Esophagus muscularis mucosa (tissue), 4 donors: ENCODE data around the gene TTC32. TPM values are rescaled to one million over a fixed set of nuclear protein-coding genes. Genes with fewer than 3 reads are reported as not detected.

ENCODE experiments used
- DNase-seq: peaks from one replicate; pipeline ENCODE4 v3.0.0-alpha.2; 2017; ENCODE audit errors: extremely low spot score
- H3K27ac ChIP-seq, 4 donors: fragments of 200-600 bp; sonication (generic); replicated peaks in 1 of 4; 1 replicate in 3 of 4; 2 replicates in 1 of 4; pipeline ENCODE4 v1.5.1; 2016 to 2019; ENCODE audit warnings: mild to moderate bottlenecking in 1 of 4
- H3K27me3 ChIP-seq, 4 donors: fragments of 200-600 bp; sonication (generic); one replicate each; pipeline versions ENCODE4 v1.5.1 to v1.6.0; 2016 to 2019
- H3K36me3 ChIP-seq, 4 donors: fragments of 200-600 bp; sonication (generic); one replicate each; pipeline ENCODE4 v1.5.1; 2016 to 2019
- H3K4me1 ChIP-seq, 4 donors: fragments of 200-600 bp; sonication (generic); one replicate each; pipeline ENCODE4 v1.5.1; 2016 to 2019
- H3K4me3 ChIP-seq, 4 donors: fragments of 200-600 bp; sonication (generic); 1 replicate in 2 of 4; 2 replicates in 2 of 4; pipeline ENCODE4 v1.5.1; 2016 to 2019; ENCODE audit warnings: mild to moderate bottlenecking in 4 of 4, moderate library complexity in 1 of 4
- H3K9me3 ChIP-seq, 4 donors: fragments of 200-600 bp; sonication (generic); 1 replicate in 3 of 4; 2 replicates in 1 of 4; pipeline ENCODE4 v1.5.1; 2016 to 2019
- CTCF ChIP-seq, 3 experiments: fragments of 200-600 bp in 2 of 3; fragments of 450-650 bp in 1 of 3; sonication (generic) in 2 of 3; IDR thresholded peaks; one replicate each; pipeline ENCODE4 v1.5.1; 2017 to 2019; ENCODE audit warnings: antibody characterized with exemption in 3 of 3, mild to moderate bottlenecking in 2 of 3, moderate library complexity in 1 of 3
- EP300 ChIP-seq: sonication (generic); formaldehyde crosslinking; IDR thresholded peaks from one replicate; pipeline ENCODE4 v1.6.1; 2017; ENCODE audit warnings: antibody characterized with exemption
- POLR2A ChIP-seq: fragments of 450-650 bp; IDR thresholded peaks from one replicate; pipeline ENCODE4 v1.6.1; 2017; ENCODE audit warnings: antibody characterized with exemption, moderate library complexity, mild to moderate bottlenecking, low read depth
- POLR2AphosphoS5 ChIP-seq, 2 donors: sonication (generic); formaldehyde crosslinking; IDR thresholded peaks; one replicate each; pipeline ENCODE4 v1.6.1; 2017; ENCODE audit warnings: antibody characterized with exemption in 2 of 2
- WGBS: methylation state at CpG from one replicate; pipeline ENCODE4 v1.1.5; 2018; 5-methylcytosine and 5-hydroxymethylcytosine counted together
- intact Hi-C: fragments of 100-400 bp; cut with DNase I; formaldehyde crosslinking; loops from one replicate; pipeline ENCODE4 v1.15.1; 2023
- total RNA-seq, 4 donors: library from RNA; depleted of rRNA; stranded (reverse); fragments of >200 nt; gene quantifications; one replicate each; pipeline versions ENCODE4 v1.1.0 to v1.2.1, GENCODE V29; 2016

Gene TTC32
- total RNA-seq, 4 donors from 2014 or later, result 8.1 to 12.5 (median 10.2) TPM

GRCh38 chr2:19851116-19851695, 50.6 kb downstream of the TTC32 start:
- 80% methylated on average over 5 of the region's 7 CpGs for WGBS
- DNase-seq, result no peak
- Histone ChIP-seq H3K27ac (no peak overlapping the region), H3K27me3 (no peaks in the 10 kb centered on the region), H3K4me3 (no peak overlapping the region), H3K9me3 (no peaks in the 10 kb centered on the region), H3K36me3 (no peaks in the 10 kb centered on the region), H3K4me1 (peaks cover 4 to 17% (median 9%) of the 10 kb centered on the region in 4 donors)
- intact Hi-C loops, result no loop called here
- TF ChIP-seq POLR2A, result no peak
- no peak for TF ChIP-seq CTCF (IDR thresholded peaks at IDR 0.05)
- no peak for TF ChIP-seq EP300
- TF ChIP-seq POLR2AphosphoS5 (IDR thresholded peaks at IDR 0.05), result no peak

GRCh38 chr2:19850056-19851050, 51.4 kb downstream of the TTC32 start:
- TF ChIP-seq CTCF (IDR thresholded peaks at IDR 0.05) (no peak), POLR2AphosphoS5 (IDR thresholded peaks at IDR 0.05) (no peak), POLR2A (no peak), EP300 (no peak)
- DNase-seq, result no peak

GRCh38 chr2:19848952-19849351, 52.8 kb downstream of the TTC32 start:
- no peaks in the 10 kb centered on the region for H3K27me3 ChIP-seq
- H3K4me3 ChIP-seq, result no peak overlapping the region
- TF ChIP-seq EP300, result no peak
- no peak for TF ChIP-seq CTCF (IDR thresholded peaks at IDR 0.05)
- TF ChIP-seq POLR2A, result no peak
- no peak for TF ChIP-seq POLR2AphosphoS5 (IDR thresholded peaks at IDR 0.05)
- no peaks in the 10 kb centered on the region for H3K4me1 ChIP-seq
- intact Hi-C loops, result no loop called here
- H3K9me3 ChIP-seq, result no peaks in the 10 kb centered on the region
- no peaks in the 10 kb centered on the region for H3K36me3 ChIP-seq
- no peak overlapping the region for H3K27ac ChIP-seq
- WGBS, result 94% methylated on average over 5 of the region's 5 CpGs
- peak; percentile 75 for DNase-seq

More at GRCh38 chr2:19850056-19851050, 51.4 kb downstream of the TTC32 start:
- Histone ChIP-seq H3K4me1 (peaks cover 0 to 8% (median 1%) of the 10 kb centered on the region in 4 donors), H3K36me3 (no peaks in the 10 kb centered on the region), H3K27me3 (no peaks in the 10 kb centered on the region), H3K9me3 (no peaks in the 10 kb centered on the region), H3K27ac (no peak overlapping the region), H3K4me3 (no peak overlapping the region)
- intact Hi-C loops, result no loop called here
- WGBS, result 93% methylated on average over 13 of the region's 14 CpGs

GRCh38 chr2:19848029-19848750, 53.6 kb downstream of the TTC32 start:
- intact Hi-C loops, result no loop called here
- no peak overlapping the region for H3K27ac ChIP-seq
- H3K36me3 ChIP-seq, result no peaks in the 10 kb centered on the region
- no peaks in the 10 kb centered on the region for H3K9me3 ChIP-seq
- no peak overlapping the region for H3K4me3 ChIP-seq
- no peak for TF ChIP-seq CTCF (IDR thresholded peaks at IDR 0.05)
- TF ChIP-seq POLR2AphosphoS5 (IDR thresholded peaks at IDR 0.05), result no peak
- TF ChIP-seq EP300, result no peak
- no peak for TF ChIP-seq POLR2A
- 89% methylated on average over 11 of the region's 11 CpGs for WGBS
- no peaks in the 10 kb centered on the region for H3K27me3 ChIP-seq
- peak; percentile 55 for DNase-seq
- no peaks in the 10 kb centered on the region for H3K4me1 ChIP-seq
